ENCODE results near the gene MANF. TPM values are rescaled to one million over a fixed set of nuclear protein-coding genes. Genes with fewer than 3 reads are reported as not detected.

Gene MANF
- total RNA-seq, 1 experiment from 2014 or later: 132 TPM

DNA sequence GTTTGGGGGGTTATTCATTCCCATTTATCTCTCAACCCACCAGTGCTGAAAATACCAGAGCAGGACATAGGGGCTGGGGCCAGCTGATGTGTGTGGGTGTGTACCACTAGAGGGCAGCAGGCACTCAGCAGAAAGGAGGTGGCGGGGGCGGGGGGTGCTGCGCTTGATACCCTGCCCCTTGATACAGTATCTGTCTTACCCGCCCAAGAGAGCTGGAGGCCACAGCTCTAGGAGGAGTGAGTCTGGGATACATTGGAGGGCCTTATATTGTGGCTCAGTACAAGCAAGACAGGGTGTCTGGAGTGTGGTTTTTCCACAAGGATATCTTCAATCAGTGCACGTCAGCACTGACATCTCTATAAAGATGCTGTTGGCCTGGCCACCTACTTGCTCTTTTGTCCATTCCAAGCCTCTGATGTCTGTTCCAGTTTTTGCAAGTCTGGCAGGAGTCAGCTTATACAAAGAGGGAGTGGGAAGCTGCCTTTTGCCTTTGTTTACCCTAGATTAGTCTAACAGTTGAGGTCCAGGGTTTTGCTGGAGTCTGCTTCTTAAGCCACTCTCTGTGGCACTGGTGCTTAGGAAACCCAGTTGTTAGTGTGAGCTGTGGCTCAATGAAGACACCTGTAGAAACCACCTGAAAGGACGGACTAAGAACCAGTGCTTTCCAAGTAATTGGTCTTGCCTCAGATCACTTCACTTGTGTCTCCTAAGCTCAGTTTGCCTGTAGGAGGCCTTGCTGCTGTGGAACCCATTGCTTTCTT, 4.5 kb downstream of the MANF start:
- DNase-seq (ENCODE audit: low read depth, low spot score) (no peak), ATAC-seq (no peak)
- RAD21 ChIA-PET (ENCODE audit: low non-redundant PET in 1 of 2, low total read pairs in 2 of 2, uncharacterized antibody in 2 of 2, unreplicated experiment in 2 of 2): no interaction called here
- CTCF ChIA-PET: interaction anchor here (1.3 to 2.5 kb wide), 5 partner anchors 10 to 773 kb away, joined by 3 to 10 read pairs (median 5); partner anchors contain the start of genes DCAF1 and MAPKAPK3
- no TSS peak for BruUV-seq (replicated peaks)
- intact Hi-C loops (cut with micrococcal nuclease): loop anchor here (2.0 to 10.0 kb wide), 6 partner anchors 113 to 1035 kb away; partner anchors contain the start of genes CYB561D2, DCAF1, NPRL2 and TEX264
- Histone ChIP-seq H3K9me3 (ENCODE audit: control insufficient read depth in 1 of 2, insufficient read depth in 1 of 2, low read depth in 1 of 2, low read length in 2 of 2) (peaks cover 0 to 14% of the 10 kb centered on the region in 2 experiments; a peak in 1 of 4 replicates), H3K36me3 (ENCODE audit: control insufficient read depth in 1 of 2, insufficient read depth in 2 of 2, low read length in 2 of 2) (peaks cover 3 to 61% of the 10 kb centered on the region in 2 experiments; a peak in 3 of 4 replicates), H3K27me3 (ENCODE audit: insufficient read depth, low read length) (no peaks in the 10 kb centered on the region), H4K20me1 (ENCODE audit: insufficient read depth) (no peaks in the 10 kb centered on the region), H3K27ac (ENCODE audit: low read depth, low read length) (no peak overlapping the region), H3K4me1 (ENCODE audit: control insufficient read depth in 1 of 2, insufficient read depth in 2 of 2, low read length in 2 of 2) (peaks cover 23 to 48% of the 10 kb centered on the region in 2 experiments; a peak in 3 of 4 replicates), H3K79me2 (ENCODE audit: insufficient read depth, low read length) (peaks cover 52% of the 10 kb centered on the region), H3K9ac (ENCODE audit: low read length) (no peak overlapping the region), H2AFZ (ENCODE audit: low read depth, low read length, poor library complexity, severe bottlenecking) (no peak overlapping the region), H3K9me2 (ENCODE audit: insufficient read depth) (no peaks in the 10 kb centered on the region), H3K4me3 (replicated peaks in 1 of 2; ENCODE audit: low read depth in 1 of 2, low read length in 2 of 2) (no peak overlapping the region; a peak in 1 of 4 replicates), H3K4me2 (ENCODE audit: low read length) (peak overlapping the region; percentile 82)
- no peak for TF ChIP-seq TCF7L2 (IDR thresholded peaks at IDR 0.05; ENCODE audit: borderline replicate concordance, extremely low read depth, insufficient read depth, insufficient read length)
- TF ChIP-seq, protein P1, sequence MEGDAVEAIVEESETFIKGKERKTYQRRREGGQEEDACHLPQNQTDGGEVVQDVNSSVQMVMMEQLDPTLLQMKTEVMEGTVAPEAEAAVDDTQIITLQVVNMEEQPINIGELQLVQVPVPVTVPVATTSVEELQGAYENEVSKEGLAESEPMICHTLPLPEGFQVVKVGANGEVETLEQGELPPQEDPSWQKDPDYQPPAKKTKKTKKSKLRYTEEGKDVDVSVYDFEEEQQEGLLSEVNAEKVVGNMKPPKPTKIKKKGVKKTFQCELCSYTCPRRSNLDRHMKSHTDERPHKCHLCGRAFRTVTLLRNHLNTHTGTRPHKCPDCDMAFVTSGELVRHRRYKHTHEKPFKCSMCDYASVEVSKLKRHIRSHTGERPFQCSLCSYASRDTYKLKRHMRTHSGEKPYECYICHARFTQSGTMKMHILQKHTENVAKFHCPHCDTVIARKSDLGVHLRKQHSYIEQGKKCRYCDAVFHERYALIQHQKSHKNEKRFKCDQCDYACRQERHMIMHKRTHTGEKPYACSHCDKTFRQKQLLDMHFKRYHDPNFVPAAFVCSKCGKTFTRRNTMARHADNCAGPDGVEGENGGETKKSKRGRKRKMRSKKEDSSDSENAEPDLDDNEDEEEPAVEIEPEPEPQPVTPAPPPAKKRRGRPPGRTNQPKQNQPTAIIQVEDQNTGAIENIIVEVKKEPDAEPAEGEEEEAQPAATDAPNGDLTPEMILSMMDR (IDR thresholded peaks at IDR 0.05 in 2 of 3, conservative IDR thresholded peaks at IDR 0.05 in 1 of 3; ENCODE audit: borderline replicate concordance in 1 of 3, insufficient read depth in 1 of 3, low read depth in 2 of 3, low read length in 2 of 3): peak in 2 of 3 experiments; percentile 78 to 83; a peak in 4 of 6 replicates
- no peak for TF ChIP-seq SRF (IDR thresholded peaks at IDR 0.05; ENCODE audit: low read depth)
- no peak for TF ChIP-seq CBX3 (IDR thresholded peaks at IDR 0.05; ENCODE audit: low read depth)
- TF ChIP-seq POLR2AphosphoS5 (IDR thresholded peaks at IDR 0.05; ENCODE audit: low read depth, low read length): peak; percentile 46
- no peak for TF ChIP-seq SIN3A (IDR thresholded peaks at IDR 0.05; ENCODE audit: low read depth)
- no peak for TF ChIP-seq CEBPB (IDR thresholded peaks at IDR 0.05; ENCODE audit: low read depth)
- TF ChIP-seq ZNF274 (IDR thresholded peaks at IDR 0.05; ENCODE audit: low read depth, low read length): no peak
- TF ChIP-seq POLR2A (IDR thresholded peaks at IDR 0.05; ENCODE audit: borderline replicate concordance, extremely low read depth, insufficient read depth, insufficient read length): no peak
- TF ChIP-seq EGR1 (IDR thresholded peaks at IDR 0.05; ENCODE audit: low read depth): no peak
- POLR2A ChIA-PET: interaction anchor here (0.6 kb wide), 1 partner anchor 45 kb away, joined by 3 read pairs; no protein-coding TSS in a partner anchor
